HG02852 (cell line): ENCODE measurements around the gene PRELID1.
"Not testable (repeated sequence)": the region's sequence is repeated elsewhere in the genome, so short reads cannot be mapped to it uniquely, and the experiment has no call there.

ENCODE experiments used
- ATAC-seq: cut with Tn5 transposase; IDR thresholded peaks from one replicate; pipeline ENCODE4 v1.9.1; 2021; ENCODE audit warnings: mild to moderate bottlenecking, moderate library complexity; ENCODE audit not compliant: unreplicated experiment

The PRELID1 gene, protein sequence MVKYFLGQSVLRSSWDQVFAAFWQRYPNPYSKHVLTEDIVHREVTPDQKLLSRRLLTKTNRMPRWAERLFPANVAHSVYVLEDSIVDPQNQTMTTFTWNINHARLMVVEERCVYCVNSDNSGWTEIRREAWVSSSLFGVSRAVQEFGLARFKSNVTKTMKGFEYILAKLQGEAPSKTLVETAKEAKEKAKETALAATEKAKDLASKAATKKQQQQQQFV

DNA sequence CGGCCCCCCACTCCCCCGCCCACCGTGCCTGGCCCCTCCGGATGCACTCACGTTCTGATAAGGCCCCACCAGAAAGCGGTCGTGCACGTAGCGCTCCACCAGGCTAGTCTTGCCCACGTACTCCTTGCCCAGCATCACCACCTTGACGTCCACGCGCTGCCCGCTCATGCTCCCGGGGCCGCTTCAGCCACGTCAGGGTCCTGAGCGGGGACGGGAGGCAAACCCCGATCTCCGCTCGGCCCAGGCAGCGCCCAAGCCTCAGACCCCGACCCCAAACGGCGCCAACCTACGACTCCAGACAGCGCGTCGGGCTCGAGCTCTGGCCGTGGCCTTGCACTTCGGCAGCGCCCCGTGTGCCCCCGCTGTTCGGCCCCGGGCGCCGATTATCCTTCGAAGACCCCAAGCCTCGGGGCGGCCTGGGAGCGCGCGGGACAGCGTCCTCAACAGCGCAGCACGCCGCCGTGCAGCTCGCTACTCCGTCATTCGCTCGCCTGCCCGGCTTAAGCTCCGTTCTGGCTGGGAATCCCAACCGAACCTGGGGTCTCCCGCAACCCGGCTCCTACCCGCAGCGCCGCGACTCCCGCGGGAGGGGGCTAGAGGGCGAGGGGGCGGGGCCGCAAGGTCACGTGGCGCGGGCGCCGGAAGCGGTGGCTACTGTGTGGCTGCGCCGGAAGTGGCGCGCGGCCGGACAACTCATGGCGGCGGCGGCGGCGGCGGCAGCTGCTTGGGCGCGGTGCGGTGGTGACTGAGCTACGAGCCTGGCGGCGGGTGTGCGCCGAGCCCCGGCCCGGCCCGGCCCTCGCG is at the start of gene PRELID1, which contains the start of gene RAB24:
TSS of gene PRELID1 (plus strand) at position 679 of the 804 bp plus-strand sequence. CDS start 187 bp downstream, outside the sequence.
TSS of gene RAB24 (minus strand) at position 599 of the 804 bp plus-strand sequence. CDS start at position 168, 431 bp downstream.
- peak; percentile 64 for ATAC-seq

DNA sequence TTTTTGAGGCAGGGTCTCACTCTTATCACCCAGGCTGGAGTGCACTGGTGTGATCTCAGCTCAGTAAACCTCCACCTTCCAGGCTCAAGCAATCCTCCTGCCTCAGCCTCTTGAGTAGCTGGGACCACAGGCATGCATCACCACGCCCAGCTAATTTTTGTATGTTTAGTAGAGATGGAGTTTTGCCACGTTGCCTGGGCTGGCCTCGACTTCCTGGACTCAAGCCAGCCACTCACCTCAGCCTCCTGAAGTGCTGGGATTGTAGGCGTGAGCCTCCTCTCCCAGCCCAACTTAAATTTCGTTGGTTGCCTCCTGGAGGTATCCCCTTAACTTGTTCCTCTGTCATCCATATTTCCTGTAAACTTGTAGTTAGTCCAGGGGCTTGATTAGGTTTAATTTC is 47.3 kb upstream of the PRELID1 start:
- no peak for ATAC-seq

DNA sequence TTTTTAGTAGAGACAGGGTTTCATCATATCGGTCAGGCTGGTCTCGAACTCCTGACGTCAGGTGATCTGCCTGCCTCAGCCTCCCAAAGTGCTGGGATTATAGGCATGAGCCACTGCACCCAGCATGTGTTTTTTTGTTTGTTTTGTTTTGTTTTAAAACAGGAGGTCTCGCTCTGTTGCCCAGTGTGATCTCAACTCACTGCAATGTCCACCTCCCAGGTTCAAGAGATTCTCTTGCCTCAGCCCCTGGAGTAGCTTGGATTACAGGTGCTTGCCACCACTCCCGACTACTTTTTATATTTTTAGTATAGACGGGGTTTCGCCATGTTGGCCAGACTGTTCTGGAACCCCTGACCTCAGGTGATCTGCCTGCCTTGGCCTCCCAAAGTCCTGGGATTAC is 44.9 kb upstream of the PRELID1 start:
- not testable (repeated sequence) for ATAC-seq

DNA sequence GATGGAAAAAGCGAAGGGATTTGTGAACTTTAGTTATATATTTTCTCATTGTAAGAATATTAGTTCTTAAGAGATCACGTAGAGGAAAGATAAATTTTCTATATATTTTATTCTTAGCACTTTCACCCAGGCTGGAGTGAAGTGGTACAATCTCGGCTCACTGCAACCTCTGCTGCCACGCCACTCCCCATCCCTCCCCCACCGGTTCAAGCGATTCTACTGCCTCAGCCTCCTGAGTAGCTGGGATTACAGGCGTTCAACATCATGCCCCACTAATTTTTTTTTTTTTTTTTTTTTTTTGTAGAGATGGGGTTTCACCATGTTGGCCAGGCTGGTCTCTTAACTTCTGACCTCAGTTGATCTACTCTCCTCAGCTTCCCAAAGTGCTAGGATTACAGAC is 42.6 kb upstream of the PRELID1 start:
- no peak for ATAC-seq

DNA sequence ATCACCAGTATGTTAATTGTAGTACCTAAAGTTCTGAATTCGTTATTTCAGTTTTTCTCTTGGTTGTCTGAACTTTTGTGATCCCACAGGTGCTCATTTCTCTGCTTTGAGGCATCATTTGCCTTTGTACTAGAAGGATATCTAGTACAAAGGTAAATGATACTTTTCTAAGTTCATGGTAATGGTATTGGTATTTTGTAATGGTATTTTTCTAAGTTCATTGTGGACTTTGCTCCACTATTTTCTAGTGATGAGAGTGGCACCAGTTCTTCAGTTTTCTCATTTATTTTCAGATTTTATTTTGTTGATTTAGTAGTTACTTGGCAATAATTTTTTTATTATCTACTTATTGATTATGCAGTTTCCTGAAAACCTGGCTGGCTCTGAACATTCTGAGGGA is 42.1 kb upstream of the PRELID1 start:
- no peak for ATAC-seq

DNA sequence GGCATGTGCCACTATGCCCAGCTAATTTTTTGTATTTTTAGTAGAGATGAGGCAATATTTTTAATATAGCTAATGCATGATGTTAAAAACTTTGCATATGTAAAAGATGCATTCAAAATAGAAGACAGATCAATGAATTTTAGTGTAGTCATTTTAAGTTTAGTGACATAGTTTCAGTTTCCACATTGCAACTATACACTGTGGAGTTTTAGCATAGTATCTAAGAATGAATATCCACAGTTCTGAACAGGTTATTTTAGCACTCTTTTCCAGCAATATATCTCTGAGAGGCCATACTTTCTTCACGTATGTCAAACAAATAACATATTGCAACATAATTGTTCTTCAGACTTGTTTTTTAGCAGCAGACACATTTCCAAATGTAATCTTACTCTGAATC is 39.4 kb upstream of the PRELID1 start:
- ATAC-seq: no peak

DNA sequence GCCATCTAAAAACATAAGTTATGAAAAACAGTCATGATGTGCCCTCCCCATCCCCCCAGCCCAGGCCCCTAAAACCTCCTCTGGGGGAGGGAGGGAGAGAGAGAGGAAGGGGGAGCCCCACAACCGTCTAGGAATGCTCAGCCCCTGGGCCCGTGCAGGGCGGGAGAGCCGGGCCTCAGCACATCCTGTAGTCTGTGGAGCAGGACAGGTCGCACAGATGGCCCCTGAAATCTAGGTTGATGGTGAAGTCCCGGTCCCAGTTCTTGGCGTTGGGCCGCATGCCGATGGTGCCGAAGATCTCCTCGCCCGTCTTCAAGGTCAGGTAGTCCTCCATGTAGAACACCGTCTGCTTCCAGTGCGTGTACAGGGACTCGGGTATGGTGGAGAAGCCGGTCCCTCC is 38.2 kb upstream of the PRELID1 start:
- no peak for ATAC-seq

DNA sequence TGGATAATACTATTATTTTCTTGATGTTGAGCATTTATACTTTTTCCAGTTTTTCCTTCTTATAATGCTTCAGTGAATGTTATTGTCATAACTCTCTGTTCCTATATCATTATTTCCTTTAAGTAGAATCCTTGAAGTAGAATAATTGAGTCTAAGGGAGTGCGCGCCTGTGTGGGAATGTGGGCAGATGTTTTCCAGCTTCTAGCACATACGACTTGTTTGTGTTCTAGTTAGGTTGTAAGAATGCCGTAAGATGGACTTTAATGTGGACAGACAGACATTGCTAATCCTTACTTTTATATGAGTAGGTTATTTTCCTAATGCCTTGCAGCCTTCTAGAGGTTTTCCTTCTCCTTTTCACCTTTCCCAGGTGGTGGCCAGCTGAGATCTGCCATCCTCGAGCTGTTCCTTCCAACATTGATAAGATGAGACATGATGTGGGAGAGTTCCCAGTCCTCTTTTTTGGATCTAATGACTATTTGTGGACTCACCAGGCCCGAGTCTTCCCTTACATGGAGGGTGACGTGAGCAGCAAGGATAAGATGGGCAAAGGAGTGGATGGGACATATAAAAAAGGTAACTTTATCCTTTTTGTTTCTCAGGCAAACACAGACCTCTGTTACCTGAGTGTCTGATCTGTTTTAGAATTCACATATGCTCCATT is 34.2 kb upstream of the PRELID1 start:
- no peak for ATAC-seq

DNA sequence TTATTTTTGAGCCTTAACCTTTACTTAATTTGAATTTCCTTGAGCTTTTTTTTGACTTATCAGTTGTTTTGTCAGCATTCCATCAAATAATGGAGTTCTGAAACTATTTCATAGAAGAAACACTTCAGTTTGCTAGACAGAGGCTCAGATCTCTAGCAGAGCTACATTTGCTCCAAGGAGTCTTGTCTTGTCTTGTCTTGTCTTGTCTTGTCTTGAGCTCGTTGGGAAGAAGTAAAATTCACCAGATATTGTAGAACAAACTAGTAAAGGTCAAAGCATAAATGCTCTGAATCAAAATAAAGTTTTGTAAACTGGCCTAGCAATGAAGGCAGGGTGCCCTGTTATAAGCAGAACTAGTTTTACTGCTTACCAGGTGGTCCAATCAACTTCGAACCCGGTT is 33.6 kb upstream of the PRELID1 start:
- no peak for ATAC-seq

DNA sequence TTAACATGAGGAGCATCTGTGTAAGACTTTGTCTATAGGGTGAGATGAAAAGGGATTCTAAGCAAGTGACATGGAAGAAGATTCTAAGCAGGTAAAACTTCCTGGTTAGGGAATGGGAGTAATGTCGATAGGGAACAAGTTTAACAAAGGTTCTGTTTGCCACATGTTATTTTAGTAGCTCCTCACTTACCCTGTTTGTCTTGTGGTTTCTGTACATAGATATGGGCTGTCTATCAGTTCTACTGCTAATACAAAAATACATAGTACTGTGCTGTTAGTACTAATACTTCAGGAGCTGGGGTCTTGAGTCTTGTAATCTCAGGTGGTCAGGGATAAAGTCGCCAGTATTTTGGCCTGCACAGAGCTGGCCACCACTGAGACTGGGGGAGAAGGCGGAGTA is 32.9 kb upstream of the PRELID1 start:
- ATAC-seq: no peak

DNA sequence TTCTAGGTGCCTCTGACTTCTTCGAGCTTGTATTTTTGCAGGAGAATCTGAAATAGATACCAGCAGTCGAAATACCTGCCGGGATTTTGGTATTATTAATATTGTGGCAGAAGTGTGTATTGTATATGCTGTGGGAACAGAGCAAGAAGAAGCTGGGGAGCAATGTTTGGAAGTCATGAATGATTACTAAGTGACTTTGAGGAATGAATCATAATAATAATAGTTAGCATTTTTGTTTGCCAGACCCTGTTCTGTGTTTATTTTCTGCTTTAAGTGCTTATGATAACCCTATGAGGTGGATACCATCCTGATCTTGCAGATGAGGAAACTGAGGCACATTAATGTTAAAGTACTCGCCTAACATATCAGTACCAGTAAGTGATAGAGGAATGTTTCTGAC is 32.5 kb upstream of the PRELID1 start:
- no peak for ATAC-seq

DNA sequence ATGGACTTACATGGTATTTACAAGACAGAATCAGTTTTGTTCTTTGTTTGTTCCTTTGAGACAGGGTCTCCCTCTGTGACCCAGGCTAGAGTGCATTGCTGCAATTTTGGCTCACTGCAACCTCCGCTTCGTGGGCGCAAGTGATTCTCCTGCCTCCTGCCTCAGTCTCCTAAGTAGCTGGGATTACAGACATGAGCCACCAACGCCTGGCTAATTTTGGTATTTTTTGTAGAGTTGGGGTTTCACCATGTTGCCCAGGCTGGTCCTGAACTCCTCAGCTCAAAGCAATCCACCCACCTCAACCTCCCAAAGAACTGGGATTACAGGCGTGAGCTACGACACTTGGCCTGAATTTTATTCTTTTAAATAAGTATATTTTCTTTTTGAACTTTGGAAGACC is 27.7 kb upstream of the PRELID1 start:
- no peak for ATAC-seq

DNA sequence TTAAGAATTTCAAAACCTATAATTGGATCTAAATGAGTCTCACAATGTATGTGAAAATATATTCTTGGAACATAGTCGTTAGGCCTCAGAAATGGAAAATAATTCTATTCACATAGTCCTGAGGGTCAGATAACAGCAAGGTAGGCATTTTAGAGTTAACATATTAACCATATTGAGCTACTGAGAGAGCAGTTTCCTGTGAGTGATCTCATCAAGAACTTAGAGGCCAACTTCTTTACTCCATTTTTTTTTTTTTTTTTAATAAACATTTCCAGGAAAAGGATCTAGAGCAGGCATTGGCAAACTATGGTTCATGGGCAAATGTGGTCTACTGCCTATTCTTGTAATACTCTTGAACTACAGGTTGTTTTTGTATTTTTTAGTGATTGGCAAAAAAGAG is 26.7 kb upstream of the PRELID1 start:
- no peak for ATAC-seq

DNA sequence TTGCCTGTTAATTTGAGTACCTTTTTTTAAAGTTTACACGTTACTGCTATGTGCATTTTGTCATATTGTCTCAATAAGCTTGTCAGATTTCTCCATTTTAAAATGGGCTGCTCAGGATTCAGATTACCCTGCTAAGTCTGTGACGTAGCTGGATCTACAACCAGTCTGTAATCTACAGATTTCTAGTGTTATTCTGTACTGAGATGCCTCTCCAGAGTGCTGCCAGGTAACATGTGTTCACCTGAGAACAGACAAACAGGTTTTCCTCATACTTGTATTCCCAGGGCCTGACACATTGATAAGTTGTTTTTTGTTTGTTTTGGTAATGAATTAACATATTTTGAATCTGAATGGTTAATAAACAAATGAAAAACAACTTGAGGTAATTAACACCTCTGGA is 15.4 kb upstream of the PRELID1 start:
- no peak for ATAC-seq

DNA sequence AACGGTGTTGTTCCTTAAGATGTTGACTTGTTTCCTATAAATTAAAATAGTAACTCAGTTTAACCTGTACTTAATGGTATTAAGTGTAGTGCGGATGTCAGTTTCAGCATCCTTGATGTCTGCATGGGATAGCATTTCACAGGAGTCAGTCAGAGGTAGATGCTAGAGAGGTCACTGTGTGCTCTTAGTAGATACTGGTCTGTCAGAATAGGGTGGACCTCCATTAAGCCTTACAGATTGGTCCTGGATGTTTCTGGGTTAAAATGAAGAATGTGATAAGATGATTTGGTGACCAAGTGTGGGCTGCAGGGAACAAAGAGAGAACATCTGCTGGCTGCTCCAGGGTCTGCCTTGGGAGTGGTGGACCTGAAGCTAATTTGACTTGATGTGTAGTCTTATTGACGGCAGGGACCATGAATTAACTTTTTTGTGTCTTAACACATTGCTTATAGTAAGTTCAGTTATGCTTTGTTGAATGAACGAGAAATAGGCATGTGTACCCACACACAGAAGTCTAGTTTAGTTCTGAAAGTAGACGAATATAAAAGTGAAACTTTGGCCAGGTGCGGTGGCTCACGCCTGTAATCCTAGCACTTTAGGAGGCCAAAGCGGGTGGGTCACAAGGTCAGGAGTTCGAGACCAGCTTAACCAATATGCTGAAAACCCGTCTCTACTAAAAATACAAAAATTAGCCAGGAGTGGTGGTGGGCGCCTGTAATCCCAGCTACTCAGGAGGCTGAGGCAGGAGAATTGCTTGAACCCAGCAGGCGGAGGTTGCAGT is 12.6 kb upstream of the PRELID1 start:
- ATAC-seq: no peak

DNA sequence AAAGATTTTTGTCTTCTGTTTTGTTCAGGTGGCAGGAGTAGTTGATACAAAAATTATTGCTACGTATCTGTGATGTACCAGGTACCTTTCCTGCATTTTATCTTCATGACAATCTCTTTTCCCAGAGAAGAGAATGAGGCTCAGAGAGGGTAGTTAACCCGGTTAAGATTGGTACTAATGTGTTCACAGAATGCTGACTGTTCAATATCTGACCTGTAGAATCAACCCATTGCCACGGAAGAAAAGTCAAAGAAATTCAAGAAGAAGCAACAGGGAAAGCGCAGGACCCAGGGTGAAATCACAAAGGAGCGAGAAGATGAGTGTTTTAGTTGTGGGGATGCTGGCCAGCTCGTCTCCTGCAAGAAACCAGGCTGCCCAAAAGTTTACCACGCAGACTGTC is 11.9 kb upstream of the PRELID1 start:
- ATAC-seq: no peak

DNA sequence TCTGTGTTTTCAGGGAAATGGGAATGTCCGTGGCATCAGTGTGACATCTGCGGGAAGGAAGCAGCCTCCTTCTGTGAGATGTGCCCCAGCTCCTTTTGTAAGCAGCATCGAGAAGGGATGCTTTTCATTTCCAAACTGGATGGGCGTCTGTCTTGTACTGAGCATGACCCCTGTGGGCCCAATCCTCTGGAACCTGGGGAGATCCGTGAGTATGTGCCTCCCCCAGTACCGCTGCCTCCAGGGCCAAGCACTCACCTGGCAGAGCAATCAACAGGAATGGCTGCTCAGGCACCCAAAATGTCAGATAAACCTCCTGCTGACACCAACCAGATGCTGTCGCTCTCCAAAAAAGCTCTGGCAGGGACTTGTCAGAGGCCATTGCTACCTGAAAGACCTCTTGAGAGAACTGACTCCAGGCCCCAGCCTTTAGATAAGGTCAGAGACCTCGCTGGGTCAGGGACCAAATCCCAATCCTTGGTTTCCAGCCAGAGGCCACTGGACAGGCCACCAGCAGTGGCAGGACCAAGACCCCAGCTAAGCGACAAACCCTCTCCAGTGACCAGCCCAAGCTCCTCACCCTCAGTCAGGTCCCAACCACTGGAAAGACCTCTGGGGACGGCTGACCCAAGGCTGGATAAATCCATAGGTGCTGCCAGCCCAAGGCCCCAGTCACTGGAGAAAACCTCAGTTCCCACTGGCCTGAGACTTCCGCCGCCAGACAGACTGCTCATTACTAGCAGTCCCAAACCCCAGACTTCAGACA is 9.6 kb upstream of the PRELID1 start:
- ATAC-seq: no peak

DNA sequence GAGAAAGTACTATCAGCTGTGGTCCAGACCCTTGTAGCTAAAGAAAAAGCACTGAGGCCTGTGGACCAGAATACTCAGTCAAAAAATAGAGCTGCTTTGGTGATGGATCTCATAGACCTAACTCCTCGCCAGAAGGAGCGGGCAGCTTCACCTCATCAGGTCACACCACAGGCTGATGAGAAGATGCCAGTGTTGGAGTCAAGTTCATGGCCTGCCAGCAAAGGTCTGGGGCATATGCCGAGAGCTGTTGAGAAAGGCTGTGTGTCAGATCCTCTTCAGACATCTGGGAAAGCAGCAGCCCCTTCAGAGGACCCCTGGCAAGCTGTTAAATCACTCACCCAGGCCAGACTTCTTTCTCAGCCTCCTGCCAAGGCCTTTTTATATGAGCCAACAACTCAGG is 9.0 kb upstream of the PRELID1 start:
- no peak for ATAC-seq

DNA sequence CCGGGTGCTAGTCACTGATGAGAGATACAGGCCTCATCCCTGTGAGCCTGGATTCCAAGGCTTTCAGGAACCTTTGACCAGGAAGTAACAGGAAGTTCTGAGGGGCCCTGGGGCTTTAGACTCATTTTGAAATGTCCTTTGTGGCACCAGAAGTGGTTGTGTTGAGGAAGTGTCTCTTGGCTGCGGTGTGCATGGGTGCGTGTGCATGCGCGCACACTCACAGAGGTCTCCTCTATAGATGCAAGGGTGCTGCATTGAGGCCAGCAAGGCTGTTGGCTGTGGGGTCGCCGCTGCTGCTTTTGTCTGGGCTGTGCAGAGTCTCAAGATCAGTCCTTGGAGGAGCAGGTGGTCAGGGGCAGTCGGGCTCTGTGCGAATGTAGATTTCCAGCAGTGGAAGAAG is 7.7 kb upstream of the PRELID1 start:
- no peak for ATAC-seq

DNA sequence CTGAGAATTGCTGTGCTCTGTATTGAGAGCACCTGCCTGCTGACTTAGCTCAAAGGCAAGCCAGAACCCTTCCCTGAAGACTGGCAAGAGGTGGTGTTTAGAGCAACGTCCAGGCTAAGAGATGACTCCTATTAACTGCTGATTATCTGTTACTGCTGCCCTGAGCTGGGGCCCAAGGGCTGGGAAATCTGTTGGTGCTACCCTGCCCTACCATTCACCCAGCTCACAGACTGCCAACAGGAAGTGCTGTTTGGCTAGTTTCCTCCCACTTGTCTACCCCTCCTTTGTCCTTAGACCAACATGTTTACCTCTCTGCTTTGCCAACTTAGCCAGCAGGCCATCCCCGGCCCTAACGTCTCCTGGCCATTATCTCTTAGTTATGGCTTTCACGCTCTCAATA is 7.0 kb upstream of the PRELID1 start:
- no peak for ATAC-seq
